Measurements from ENCODE around the gene DUS2. TPM values are rescaled to one million over a fixed set of nuclear protein-coding genes. Genes with fewer than 3 reads are reported as not detected.
A peak's percentile ranks its signal among the peaks of the same experiment; 100 is the strongest.
"Not testable (repeated sequence)": the region's sequence is repeated elsewhere in the genome, so short reads cannot be mapped to it uniquely, and the experiment has no call there.

The DUS2 gene
- total RNA-seq, 1 experiment from 2014 or later: 27.9 TPM

- TF ChIP-seq ZNF512 (CRISPR knock-in tag; IDR thresholded peaks at IDR 0.05; ENCODE audit: borderline replicate concordance): no peak
- TF ChIP-seq MAX (CRISPR knock-in tag; IDR thresholded peaks at IDR 0.05): peak; percentile 88
- no peak for TF ChIP-seq OVOL2 (CRISPR knock-in tag; IDR thresholded peaks at IDR 0.05; ENCODE audit: borderline replicate concordance)
- no peak for TF ChIP-seq ZNF425 (CRISPR knock-in tag; conservative IDR thresholded peaks at IDR 0.05)
- no peak for TF ChIP-seq ESRRA (CRISPR knock-in tag; IDR thresholded peaks at IDR 0.05; ENCODE audit: borderline replicate concordance)
- TF ChIP-seq MYBL2 (CRISPR knock-in tag; IDR thresholded peaks at IDR 0.05): no peak
- no peak for TF ChIP-seq EMX1 (CRISPR knock-in tag; IDR thresholded peaks at IDR 0.05)
- TF ChIP-seq GRHL2 (CRISPR knock-in tag; IDR thresholded peaks at IDR 0.05; ENCODE audit: insufficient replicate concordance, severe bottlenecking): no peak
- TF ChIP-seq ZNF396 (CRISPR knock-in tag; IDR thresholded peaks at IDR 0.05; ENCODE audit: borderline replicate concordance): no peak
- TF ChIP-seq GTF2I (CRISPR knock-in tag; conservative IDR thresholded peaks at IDR 0.05): no peak
- no peak for TF ChIP-seq FOXJ3 (CRISPR knock-in tag; IDR thresholded peaks at IDR 0.05; ENCODE audit: borderline replicate concordance)
- TF ChIP-seq ZNF121 (CRISPR knock-in tag; IDR thresholded peaks at IDR 0.05): no peak
- TF ChIP-seq E2F5 (CRISPR knock-in tag; IDR thresholded peaks at IDR 0.05): 0 out of 2 replicates have a peak, but pooled peaks have one; percentile 55
- TF ChIP-seq ZNF532 (CRISPR knock-in tag; IDR thresholded peaks at IDR 0.05; ENCODE audit: borderline replicate concordance): no peak
- no peak for TF ChIP-seq SMAD4 (CRISPR knock-in tag; IDR thresholded peaks at IDR 0.05)
- TF ChIP-seq KAT7 (CRISPR knock-in tag; IDR thresholded peaks at IDR 0.05; ENCODE audit: borderline replicate concordance): no peak
- no peak for TF ChIP-seq FOXK1 (CRISPR knock-in tag; IDR thresholded peaks at IDR 0.05)
Measured at GRCh38 chr16:67993207-67994039, 29.7 kb upstream of the DUS2 start (continued).

- H3K4me1 Mint-ChIP-seq; H3K9me3 Mint-ChIP-seq; DNase-seq (ENCODE audit: low spot score); ATAC-seq; POLR2A ChIA-PET; H3K27ac Mint-ChIP-seq; H3K36me3 Mint-ChIP-seq; H3K4me3 Mint-ChIP-seq: not testable (repeated sequence)
- CTCF ChIA-PET: interaction anchor here (0.6 to 1.3 kb wide), 12 partner anchors 10 to 209 kb away, joined by 3 to 17 read pairs (median 4); no protein-coding TSS in a partner anchor
- H3K27me3 Mint-ChIP-seq (ENCODE audit: low read depth): peaks cover 20% of the 10 kb centered on the region
Measured at GRCh38 chr16:67994040-67994408, 29.1 kb upstream of the DUS2 start.
